Stomach (tissue), 4 donors: Measurements from ENCODE around the gene ABCB9.

Experiments used
- EP300 ChIP-seq: sonication (generic); formaldehyde crosslinking; IDR thresholded peaks from one replicate; pipeline ENCODE4 v1.6.1; 2017; ENCODE audit warnings: antibody characterized with exemption
- POLR2A ChIP-seq, 4 donors: fragments of 450-650 bp; IDR thresholded peaks; one replicate each; pipeline ENCODE4 v1.6.1; 2016; ENCODE audit warnings: antibody characterized with exemption in 4 of 4, control low read depth in 2 of 4, mild to moderate bottlenecking in 1 of 4, moderate library complexity in 1 of 4

GRCh38 chr12:122999196-122999946 is 33.1 kb upstream of the ABCB9 start:
- TF ChIP-seq EP300: no peak
- no peak for TF ChIP-seq POLR2A (IDR thresholded peaks at IDR 0.05)
